GM23338 (cell line): Measurements from ENCODE around the gene EDAR. TPM values are rescaled to one million over a fixed set of nuclear protein-coding genes. Genes with fewer than 3 reads are reported as not detected.

Experiments
- ATAC-seq: fragments of 200-7000 bp; cut with Tn5 transposase; 3 replicates; pipeline ENCODE4 v1.9.1; 2020
- DNase-seq: peaks from one replicate; pipeline ENCODE4 v3.0.0-alpha.2; 2015; ENCODE audit warnings: low spot score
- H2AFZ ChIP-seq: fragments of 200-600 bp; sonication (generic); 2 replicates; pipeline ENCODE4 v1.8.0; 2016; ENCODE audit warnings: antibody characterized with exemption, mild to moderate bottlenecking, moderate library complexity
- H3F3A ChIP-seq: fragments of 200-600 bp; sonication (generic); replicated peaks from 2 replicates; pipeline ENCODE4 v1.8.0; 2017; ENCODE audit warnings: antibody characterized with exemption, mixed run types, low read depth
- H3K27ac ChIP-seq: fragments of 200-600 bp; sonication (generic); 2 replicates; pipeline ENCODE4 v1.6.1; 2016; ENCODE audit warnings: low read depth
- H3K27me3 ChIP-seq: fragments of 200-600 bp; sonication (generic); 2 replicates; pipeline ENCODE4 v1.8.0; 2016; ENCODE audit warnings: mild to moderate bottlenecking, mixed run types, moderate library complexity; ENCODE audit not compliant: insufficient read depth
- H3K36me3 ChIP-seq: fragments of 200-600 bp; sonication (generic); 2 replicates; pipeline ENCODE4 v1.8.0; 2016; ENCODE audit warnings: mild to moderate bottlenecking; ENCODE audit not compliant: insufficient read depth
- H3K4me1 ChIP-seq: fragments of 200-600 bp; sonication (generic); 2 replicates; pipeline ENCODE4 v1.8.0; 2016; ENCODE audit warnings: mild to moderate bottlenecking, moderate library complexity; ENCODE audit not compliant: insufficient read depth
- H3K4me2 ChIP-seq: fragments of 200-600 bp; sonication (generic); 2 replicates; pipeline ENCODE4 v1.7.1; 2017; ENCODE audit warnings: mixed run types
- H3K4me3 ChIP-seq: fragments of 200-600 bp; sonication (generic); 2 replicates; pipeline ENCODE4 v1.6.1; 2016; ENCODE audit warnings: mixed run types
- H3K79me2 ChIP-seq: fragments of 200-600 bp; sonication (generic); replicated peaks from 2 replicates; pipeline ENCODE4 v1.8.0; 2017; ENCODE audit warnings: mild to moderate bottlenecking; ENCODE audit not compliant: insufficient read depth
- H3K9me2 ChIP-seq: fragments of 200-600 bp; sonication (generic); 2 replicates; pipeline ENCODE4 v1.8.0; 2017; ENCODE audit not compliant: insufficient read depth
- H4K20me1 ChIP-seq: fragments of 200-600 bp; sonication (generic); replicated peaks from 2 replicates; pipeline ENCODE4 v1.8.0; 2017; ENCODE audit warnings: mild to moderate bottlenecking; ENCODE audit not compliant: insufficient read depth
- H3K27ac Mint-ChIP-seq: 2 replicates; pipeline ENCODE4 v1.8.0; 2020; ENCODE audit warnings: inconsistent platforms, mild to moderate bottlenecking, moderate library complexity, mixed read lengths
- H3K27me3 Mint-ChIP-seq: 3 replicates; pipeline ENCODE4 v1.8.0; 2022; ENCODE audit warnings: low read depth, mild to moderate bottlenecking, moderate library complexity, mixed read lengths, inconsistent platforms; ENCODE audit not compliant: insufficient read depth, poor library complexity
- H3K36me3 Mint-ChIP-seq: 3 replicates; pipeline ENCODE4 v1.8.0; 2021; ENCODE audit warnings: low read depth, mild to moderate bottlenecking, inconsistent platforms, moderate library complexity, mixed read lengths
- H3K4me1 Mint-ChIP-seq: 3 replicates; pipeline ENCODE4 v1.8.0; 2020; ENCODE audit warnings: mild to moderate bottlenecking, inconsistent platforms, mixed read lengths
- H3K4me3 Mint-ChIP-seq: 3 replicates; pipeline ENCODE4 v1.8.0; 2021; ENCODE audit warnings: moderate library complexity, mild to moderate bottlenecking, inconsistent platforms, mixed read lengths
- H3K9me3 Mint-ChIP-seq: 3 replicates; pipeline ENCODE4 v1.8.0; 2020; ENCODE audit warnings: moderate library complexity, mild to moderate bottlenecking, inconsistent platforms, mixed read lengths
- CREB1 ChIP-seq: fragments of 250-450 bp; sonication (Bioruptor Pico); IDR thresholded peaks from 2 replicates; pipeline ENCODE4 v1.5.0; 2020; ENCODE audit warnings: low read depth, mild to moderate bottlenecking, moderate library complexity
- ETS1 ChIP-seq: IDR thresholded peaks from 2 replicates; pipeline ENCODE4 v1.6.1; 2016; ENCODE audit warnings: antibody characterized with exemption
- EZH2 ChIP-seq: fragments of 200-600 bp; sonication (generic); IDR thresholded peaks from one replicate; pipeline ENCODE4 v1.8.0; 2017; ENCODE audit warnings: antibody characterized with exemption, mild to moderate bottlenecking, low read depth; ENCODE audit not compliant: unreplicated experiment
- NANOG ChIP-seq: IDR thresholded peaks from 2 replicates; pipeline ENCODE4 v1.6.1; 2016; ENCODE audit warnings: antibody characterized with exemption, borderline replicate concordance
- ZNF114 ChIP-seq: fragments of 250-450 bp; sonication (Bioruptor Pico); IDR thresholded peaks from 2 replicates; pipeline ENCODE4 v1.5.0; 2020; ENCODE audit warnings: mild to moderate bottlenecking, moderate library complexity
- ZNF462 ChIP-seq: fragments of 250-450 bp; sonication (Bioruptor Pico); IDR thresholded peaks from 2 replicates; pipeline ENCODE4 v1.5.0; 2020; ENCODE audit warnings: mild to moderate bottlenecking, moderate library complexity
- polyA plus RNA-seq: library from polyadenylated mRNA; unstranded; fragments of >200 nt; fragmentation: Nextera tagmentation; extraction: Ambion mirVana; gene quantifications from 2 replicates; pipeline ENCODE4 v1.2.1, GENCODE V29; 2016
- total RNA-seq: library from RNA; depleted of rRNA; stranded (reverse); fragments of >200 nt; shearing (Covaris generic); gene quantifications from 2 replicates; pipeline ENCODE4 v1.2.3, GENCODE V29; 2014

EDAR gene
- total and polyA plus RNA-seq, 2 experiments from 2014 or later: not detected

- Histone ChIP-seq H3K79me2 (no peaks in the 10 kb centered on the region), H3K27me3 (no peaks in the 10 kb centered on the region), H4K20me1 (no peaks in the 10 kb centered on the region), H3K9me2 (no peaks in the 10 kb centered on the region), H3K4me1 (no peaks in the 10 kb centered on the region), H3K4me3 (no peak overlapping the region), H3K27ac (no peak overlapping the region), H3F3A (no peaks in the 10 kb centered on the region), H3K4me2 (no peak overlapping the region), H3K36me3 (no peaks in the 10 kb centered on the region), H2AFZ (no peak overlapping the region)
- Mint-ChIP-seq H3K9me3 (no peaks in the 10 kb centered on the region), H3K4me1 (peaks cover 6% of the 10 kb centered on the region; the same call in 2 of the 3 replicates), H3K27me3 (peaks cover 12% of the 10 kb centered on the region), H3K27ac (no peak overlapping the region), H3K36me3 (no peaks in the 10 kb centered on the region), H3K4me3 (no peak overlapping the region)
- TF ChIP-seq EZH2: no peak
- ATAC-seq (no peak; the same call in 2 of the 3 replicates), DNase-seq (no peak)
Measured at GRCh38 chr2:108923019-108923700, 65.9 kb downstream of the EDAR start.

- Mint-ChIP-seq H3K27me3 (peaks cover 11% of the 10 kb centered on the region), H3K9me3 (no peaks in the 10 kb centered on the region), H3K27ac (no peak overlapping the region), H3K36me3 (no peaks in the 10 kb centered on the region), H3K4me3 (no peak overlapping the region), H3K4me1 (peaks cover 6% of the 10 kb centered on the region; the same call in 2 of the 3 replicates)
- Histone ChIP-seq H2AFZ (no peak overlapping the region), H3F3A (no peaks in the 10 kb centered on the region), H3K27me3 (no peaks in the 10 kb centered on the region), H3K4me3 (no peak overlapping the region), H3K9me2 (no peaks in the 10 kb centered on the region), H4K20me1 (no peaks in the 10 kb centered on the region), H3K36me3 (no peaks in the 10 kb centered on the region), H3K27ac (no peak overlapping the region), H3K79me2 (no peaks in the 10 kb centered on the region), H3K4me1 (no peaks in the 10 kb centered on the region), H3K4me2 (no peak overlapping the region)
- ATAC-seq (no peak; the same call in 2 of the 3 replicates), DNase-seq (no peak)
- TF ChIP-seq EZH2: no peak
- no peak for TF ChIP-seq NANOG
- no peak for TF ChIP-seq ZNF462
- no peak for TF ChIP-seq CREB1 (CRISPR knock-in tag)
- TF ChIP-seq ZNF114 (CRISPR knock-in tag): no peak
- TF ChIP-seq ETS1: no peak
Measured at GRCh38 chr2:108922141-108922915, 66.7 kb downstream of the EDAR start.
